GM18909 (cell line): ENCODE measurements around the gene GORASP1.

Source experiments
- ATAC-seq: cut with Tn5 transposase; IDR thresholded peaks from one replicate; pipeline ENCODE4 v1.9.1; 2021; ENCODE audit warnings: mild to moderate bottlenecking; ENCODE audit not compliant: unreplicated experiment, poor library complexity

GORASP1 gene

DNA sequence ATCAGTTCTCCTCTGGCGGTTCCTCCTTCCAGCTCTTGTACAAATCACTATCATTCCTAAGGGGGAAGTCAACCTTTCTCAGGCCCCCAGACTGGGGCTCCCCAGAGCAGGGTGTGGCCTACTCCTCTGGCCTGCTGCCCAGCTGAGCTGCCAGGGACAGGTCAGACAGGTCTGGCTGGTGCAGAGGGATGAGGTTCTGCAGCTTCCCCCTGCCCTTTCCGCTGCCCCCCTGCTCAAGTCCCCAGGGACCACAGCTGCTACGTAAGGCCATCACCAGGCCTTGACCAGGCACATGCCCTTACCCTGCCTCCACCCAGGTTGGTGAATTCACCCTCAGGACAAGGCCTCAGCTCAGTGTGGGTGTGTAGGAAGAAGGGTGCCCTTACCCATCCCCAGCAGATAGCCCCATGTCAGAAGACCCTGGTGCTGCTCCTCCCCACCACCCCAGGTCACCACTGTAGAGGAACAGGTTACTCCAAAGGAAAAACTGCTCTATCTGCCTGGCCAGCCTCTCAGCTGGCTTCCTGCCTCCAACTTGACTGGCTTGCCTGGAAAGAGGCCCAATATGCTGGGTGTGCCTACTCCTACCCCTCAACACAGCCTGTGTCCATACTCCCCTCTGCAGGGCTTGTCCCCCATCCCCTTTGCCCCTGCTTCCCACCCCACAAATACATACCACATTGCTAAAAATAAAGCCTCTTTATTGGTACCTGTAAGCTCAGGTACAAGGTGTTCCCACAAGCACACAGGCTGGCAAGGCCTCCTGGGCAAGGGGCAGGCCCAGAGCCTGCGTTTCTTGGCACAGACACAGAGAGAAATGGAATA lies 34.0 kb upstream of the GORASP1 start:
- ATAC-seq = no peak

DNA sequence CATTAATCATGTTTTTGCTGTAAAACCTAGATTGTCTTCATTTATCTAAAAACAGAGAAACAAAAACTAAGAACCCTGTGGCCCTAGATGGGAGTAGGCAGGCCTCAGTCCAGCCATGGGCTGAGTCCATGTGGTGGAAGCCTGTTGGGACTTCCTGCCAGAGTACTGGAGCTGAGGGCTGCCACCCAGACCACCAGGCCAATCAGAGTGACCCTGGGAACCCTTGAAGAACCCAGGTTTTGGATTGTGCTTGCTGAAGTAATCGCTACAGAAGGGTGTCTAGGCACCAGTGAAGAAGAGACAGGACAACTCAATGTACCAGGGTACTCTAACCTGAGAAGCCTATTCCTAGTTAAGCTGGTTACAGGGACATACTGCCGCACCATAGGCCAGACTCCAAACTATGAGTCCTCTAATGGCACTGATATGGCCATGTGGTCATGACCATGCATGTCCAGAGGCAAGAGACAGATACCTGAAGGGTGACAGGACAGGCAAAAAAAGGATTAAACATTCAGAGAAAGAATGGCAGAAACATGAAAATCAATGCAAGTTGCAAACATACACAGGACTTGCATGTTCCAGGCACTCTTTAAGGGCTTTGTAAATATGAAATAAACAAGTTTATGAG lies 33.0 kb upstream of the GORASP1 start:
- no peak for ATAC-seq

DNA sequence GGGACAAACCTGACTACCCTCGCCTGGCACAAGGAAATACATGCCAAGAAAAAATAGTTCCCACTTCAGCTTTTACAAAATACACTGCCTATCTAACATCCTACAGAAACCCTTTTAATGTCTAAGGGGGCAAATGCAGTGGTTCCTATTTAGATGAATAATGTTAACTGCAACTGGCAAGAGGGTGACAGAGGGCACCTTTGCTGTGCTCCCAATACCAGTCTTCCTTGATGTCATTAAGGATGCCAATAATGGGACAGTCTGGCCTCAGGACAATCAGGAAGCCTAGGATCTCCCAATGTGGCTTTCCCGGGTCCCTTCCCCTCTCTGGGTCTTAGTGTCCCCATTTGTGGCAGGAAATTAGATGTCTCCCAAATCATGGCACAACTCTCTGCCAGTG lies 32.0 kb upstream of the GORASP1 start:
- no peak for ATAC-seq

GRCh38 chr3:39138804-39139415 lies 31.5 kb upstream of the GORASP1 start:
- no peak for ATAC-seq

DNA sequence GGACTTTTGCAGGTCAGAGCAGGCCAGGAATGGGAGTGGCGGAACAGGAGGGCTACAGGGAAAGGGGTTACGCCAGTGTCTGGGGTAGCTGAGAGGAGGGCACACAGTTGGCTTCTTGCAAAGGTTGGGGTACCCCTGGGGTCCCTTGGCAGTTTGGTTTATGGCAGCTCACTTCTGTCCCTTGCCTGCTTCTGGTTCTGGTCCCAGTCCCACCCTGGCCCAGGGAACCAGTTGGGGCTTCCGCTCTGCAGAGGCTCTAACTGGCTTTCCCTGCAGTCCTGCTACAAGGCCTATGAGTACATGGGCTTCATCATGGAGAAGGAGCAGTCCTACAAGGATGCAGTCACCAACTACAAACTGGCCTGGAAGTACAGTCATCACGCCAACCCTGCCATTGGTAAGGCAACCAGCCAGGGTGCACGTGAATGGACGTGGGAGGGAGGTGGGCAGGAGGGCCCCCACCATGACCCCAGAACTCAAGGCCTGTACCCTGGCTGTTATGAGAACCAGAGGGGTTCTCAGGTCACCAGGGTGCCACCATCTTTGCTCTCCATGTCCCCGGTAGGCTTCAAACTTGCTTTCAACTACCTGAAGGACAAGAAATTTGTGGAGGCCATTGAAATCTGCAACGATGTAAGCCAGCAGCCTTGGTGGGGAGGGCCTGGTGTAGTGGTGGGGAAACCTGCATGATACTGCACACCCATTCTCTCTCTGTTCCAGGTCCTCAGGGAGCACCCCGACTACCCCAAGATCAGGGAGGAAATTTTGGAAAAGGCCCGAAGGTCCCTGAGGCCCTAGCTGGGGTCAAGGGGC lies 30.8 kb upstream of the GORASP1 start:
- no peak for ATAC-seq

- ATAC-seq = no peak
These were observed 30.1 kb upstream of the GORASP1 start for GRCh38 chr3:39137435-39137936.

- ATAC-seq = no peak
These were observed 29.4 kb upstream of the GORASP1 start for GRCh38 chr3:39136533-39137434.

DNA sequence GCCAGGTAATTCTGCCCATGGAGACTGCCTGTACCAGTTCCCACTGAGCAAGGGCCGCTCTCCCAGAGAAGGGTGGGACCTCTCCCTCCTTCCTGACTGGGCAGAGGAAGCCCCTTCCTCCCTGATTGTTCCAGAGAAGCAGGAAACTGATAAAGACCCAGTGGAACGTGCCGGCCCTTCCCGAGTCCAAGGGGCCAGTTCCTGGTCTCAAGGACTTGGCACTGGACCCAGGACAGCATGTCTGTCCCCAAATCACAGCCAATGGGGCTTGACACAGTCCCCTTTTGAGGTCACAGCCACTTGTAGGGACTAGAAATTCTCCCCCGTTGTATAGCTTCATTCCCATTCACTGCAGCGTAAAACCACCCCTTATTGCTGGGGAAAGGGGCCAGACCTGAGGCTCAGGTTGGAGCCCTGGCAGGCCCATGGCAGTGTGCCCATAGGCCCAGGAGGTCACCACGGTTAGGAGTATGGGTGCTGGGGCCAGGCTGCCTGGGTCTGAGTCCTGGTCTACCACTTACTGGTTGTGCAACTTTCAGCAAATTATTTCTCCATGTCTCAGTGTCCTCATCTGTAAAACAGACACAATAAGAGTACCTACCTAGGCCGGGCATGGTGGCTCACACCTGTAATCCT lies 27.9 kb upstream of the GORASP1 start:
- no peak for ATAC-seq

DNA sequence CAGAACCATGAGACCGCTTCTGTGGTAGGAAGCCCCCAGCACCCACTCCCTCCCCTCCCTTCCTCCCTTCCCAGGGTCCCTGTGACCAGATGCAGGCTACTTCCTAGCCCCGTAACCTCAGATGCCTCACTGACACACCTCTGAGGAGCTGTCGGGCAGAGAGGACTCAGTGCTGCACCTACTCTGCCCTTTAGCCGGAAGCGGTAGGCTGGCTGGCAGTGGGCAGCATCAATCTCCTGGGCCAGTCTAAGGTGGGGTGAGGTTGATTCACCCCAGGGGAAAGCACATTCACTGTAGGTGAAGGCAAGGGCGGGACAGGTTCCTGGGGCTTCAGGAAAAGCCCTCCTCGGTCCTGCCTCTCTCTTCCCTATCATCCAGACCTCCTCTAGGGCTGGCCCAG lies 26.9 kb upstream of the GORASP1 start:
- ATAC-seq = no peak

GRCh38 chr3:39133822-39134221 lies 26.4 kb upstream of the GORASP1 start:
- ATAC-seq = no peak

DNA sequence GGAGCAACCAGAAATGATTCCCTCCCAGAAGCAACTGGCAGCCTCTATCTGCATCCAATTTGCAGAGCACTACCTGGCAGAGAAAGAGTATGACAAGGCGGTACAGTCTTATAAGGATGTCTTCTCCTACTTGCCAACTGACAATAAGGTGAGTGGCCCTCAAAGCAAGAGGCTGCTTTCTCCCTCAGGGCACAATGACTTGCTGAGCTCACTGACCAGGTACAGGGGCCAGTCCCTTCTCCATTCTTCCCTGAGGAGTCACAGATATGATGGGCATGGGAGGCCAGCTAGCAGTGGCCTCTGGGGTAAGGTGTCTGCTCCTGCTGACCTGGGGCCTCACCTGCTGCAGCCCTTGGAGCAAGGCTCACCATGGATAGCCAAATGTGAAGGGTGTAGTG lies 25.7 kb upstream of the GORASP1 start:
- ATAC-seq = no peak

- no peak for ATAC-seq
These were observed 25.0 kb upstream of the GORASP1 start for GRCh38 chr3:39132096-39133092.

GRCh38 chr3:39130693-39131265 lies 23.4 kb upstream of the GORASP1 start:
- no peak for ATAC-seq

DNA sequence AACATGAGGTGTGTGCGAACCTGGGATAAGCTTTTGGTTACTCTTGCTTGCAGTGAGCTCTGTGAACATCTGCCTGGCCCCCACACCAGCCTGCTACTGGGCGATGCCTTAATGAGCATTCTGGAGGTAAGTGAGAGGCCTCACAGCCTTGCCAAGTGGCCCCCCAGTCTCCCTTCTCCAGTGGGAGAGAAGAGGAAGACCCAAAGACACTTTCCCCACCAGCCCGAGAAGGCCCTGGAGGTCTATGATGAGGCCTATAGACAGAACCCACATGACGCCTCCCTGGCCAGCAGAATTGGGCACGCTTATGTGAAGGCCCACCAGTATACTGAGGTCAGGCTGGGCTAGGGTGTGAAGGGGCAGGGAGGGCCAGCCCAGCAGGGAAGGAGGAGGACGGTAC lies 22.6 kb upstream of the GORASP1 start:
- ATAC-seq = no peak

GRCh38 chr3:39128951-39129350 lies 21.5 kb upstream of the GORASP1 start:
- ATAC-seq = no peak

- ATAC-seq = no peak
These were observed 20.5 kb upstream of the GORASP1 start for GRCh38 chr3:39127908-39128304.

GRCh38 chr3:39127269-39127907 lies 20.0 kb upstream of the GORASP1 start:
- no peak for ATAC-seq
